Smooth muscle cell (in vitro differentiated cells): ENCODE results near the gene GGTLC1. TPM values are rescaled to one million over a fixed set of nuclear protein-coding genes. Genes with fewer than 3 reads are reported as not detected.

Experiments used
- polyA plus RNA-seq: library from polyadenylated mRNA; unstranded; fragments of >200 nt; fragmentation: Nextera tagmentation; extraction: Ambion mirVana; gene quantifications from 2 replicates; pipeline ENCODE4 v1.2.1, GENCODE V29; 2016
- small RNA-seq: library from RNA; depleted of rRNA; stranded (forward); fragments of <200 nt; gene quantifications from one replicate; pipeline ENCODE3, GENCODE V24; 2014
- total RNA-seq: library from RNA; depleted of rRNA; stranded (reverse); fragments of >200 nt; gene quantifications from 2 replicates; pipeline ENCODE4 v1.2.3, GENCODE V29; 2014

The GGTLC1 gene
- total and polyA plus RNA-seq, 2 experiments from 2014 or later: not detected

Small RNA genes lying within 50 kb of the gene (small RNA-seq; reads per million reads assigned to genes)
- gene AL133466.1: not detected

Other genes with a start within 250 kb of the GGTLC1 start
- 1.3 and 9.3 TPM in 2 replicates for gene CST1, start 237.8 kb downstream of the GGTLC1 start, total RNA-seq
- 1.9 and 27.7 TPM in 2 replicates for gene CST1, start 237.8 kb downstream of the GGTLC1 start, polyA plus RNA-seq
- gene CST2, start 162.1 kb downstream of the GGTLC1 start, total RNA-seq: 0.27 TPM in 1 of 2 replicates, not detected in the other
- 1.7 and 2.0 TPM in 2 replicates for gene CST2, start 162.1 kb downstream of the GGTLC1 start, polyA plus RNA-seq
- not detected in 2 replicates for gene CST5, start 109.0 kb downstream of the GGTLC1 start, total RNA-seq
- not detected in 2 replicates for gene CST5, start 109.0 kb downstream of the GGTLC1 start, polyA plus RNA-seq